OCI-LY7 (cell line): ENCODE results near the gene NTRK1.

Experiments
- CTCF ChIP-seq: fragments of 200-600 bp; sonication (generic); conservative IDR thresholded peaks from 2 replicates; pipeline ENCODE4 v1.5.1; 2014; ENCODE audit warnings: mild to moderate bottlenecking, antibody characterized with exemption, low read length, moderate library complexity, mixed read lengths
- EZH2phosphoT487 ChIP-seq: fragments of 200-600 bp; sonication (generic); IDR thresholded peaks from 2 replicates; pipeline ENCODE4 v1.6.1; 2018; ENCODE audit warnings: low read depth, borderline replicate concordance, mild to moderate bottlenecking, mixed run types, antibody characterized with exemption, low read length, moderate library complexity, mixed read lengths

- no peak for TF ChIP-seq CTCF
- no peak for TF ChIP-seq EZH2phosphoT487
Observed at GRCh38 chr1:156839426-156840109, 21.1 kb upstream of the NTRK1 start.
